SK-N-MC (cell line): ENCODE data around the gene SCAF4.

Source experiments
- EZH2 ChIP-seq: fragments of 200-600 bp; sonication (generic); IDR thresholded peaks from one replicate; pipeline ENCODE4 v1.6.1; 2017; ENCODE audit warnings: antibody characterized with exemption
- POLR2AphosphoS5 ChIP-seq: IDR thresholded peaks from 2 replicates; pipeline ENCODE4 v1.6.1; 2012; ENCODE audit warnings: mild to moderate bottlenecking, low read depth, low read length, borderline replicate concordance

DNA sequence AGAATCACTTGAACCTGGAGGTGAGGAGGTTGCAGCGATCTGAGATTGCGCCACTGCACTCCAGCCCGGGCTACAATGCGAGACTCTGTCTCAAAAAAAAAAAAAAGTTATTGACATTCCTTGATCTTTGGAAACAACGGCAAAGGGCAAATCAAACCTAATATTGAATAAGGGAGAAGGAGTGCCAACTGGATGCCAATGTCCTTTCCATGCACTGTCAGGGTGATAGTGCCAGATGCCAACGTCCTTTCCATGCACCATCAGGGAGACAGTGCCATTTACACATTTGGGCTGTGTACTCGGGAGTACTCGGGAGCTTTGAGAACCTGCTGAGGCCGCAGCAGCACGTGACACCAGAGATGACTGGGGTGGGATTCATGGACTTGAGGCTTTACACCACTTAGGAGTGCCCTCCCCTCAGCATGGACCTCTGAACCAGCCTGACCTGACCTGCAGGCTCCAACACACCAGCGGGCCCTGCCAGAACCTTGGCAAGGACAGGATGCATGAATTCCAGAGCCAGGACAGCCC lies 106.9 kb downstream of the SCAF4 start:
- TF ChIP-seq EZH2 (no peak), POLR2AphosphoS5 (no peak)
